Measurements from ENCODE around the gene ZNF436. TPM values are rescaled to one million over a fixed set of nuclear protein-coding genes. Genes with fewer than 3 reads are reported as not detected.

The ZNF436 gene
- total and polyA plus RNA-seq, 9 of the 15 experiments (the other 6 are each of a cell fraction or from before 2014, with no cell fraction given) = 2.1 to 11.3 (median 6.8) TPM

- TF ChIP-seq ZNF592 (IDR thresholded peaks at IDR 0.05) (peak; percentile 85), ATF7 (IDR thresholded peaks at IDR 0.05) (peak; percentile 60), NBN (IDR thresholded peaks at IDR 0.05; ENCODE audit: low read depth) (no peak), NCOA1 (IDR thresholded peaks at IDR 0.05; ENCODE audit: low read depth) (no peak; the same call in 1 of the 2 replicates), ZNF12 (CRISPR knock-in tag; IDR thresholded peaks at IDR 0.05) (0 out of 2 replicates have a peak, but pooled peaks have one; percentile 39), COPS2 (conservative IDR thresholded peaks at IDR 0.05) (no peak), SMARCA5 (IDR thresholded peaks at IDR 0.05) (0 out of 2 replicates have a peak, but pooled peaks have one; percentile 18), SOX6 (IDR thresholded peaks at IDR 0.05) (peak; percentile 45; the same call in 1 of the 2 replicates)
- TF ChIP-seq, protein P1, sequence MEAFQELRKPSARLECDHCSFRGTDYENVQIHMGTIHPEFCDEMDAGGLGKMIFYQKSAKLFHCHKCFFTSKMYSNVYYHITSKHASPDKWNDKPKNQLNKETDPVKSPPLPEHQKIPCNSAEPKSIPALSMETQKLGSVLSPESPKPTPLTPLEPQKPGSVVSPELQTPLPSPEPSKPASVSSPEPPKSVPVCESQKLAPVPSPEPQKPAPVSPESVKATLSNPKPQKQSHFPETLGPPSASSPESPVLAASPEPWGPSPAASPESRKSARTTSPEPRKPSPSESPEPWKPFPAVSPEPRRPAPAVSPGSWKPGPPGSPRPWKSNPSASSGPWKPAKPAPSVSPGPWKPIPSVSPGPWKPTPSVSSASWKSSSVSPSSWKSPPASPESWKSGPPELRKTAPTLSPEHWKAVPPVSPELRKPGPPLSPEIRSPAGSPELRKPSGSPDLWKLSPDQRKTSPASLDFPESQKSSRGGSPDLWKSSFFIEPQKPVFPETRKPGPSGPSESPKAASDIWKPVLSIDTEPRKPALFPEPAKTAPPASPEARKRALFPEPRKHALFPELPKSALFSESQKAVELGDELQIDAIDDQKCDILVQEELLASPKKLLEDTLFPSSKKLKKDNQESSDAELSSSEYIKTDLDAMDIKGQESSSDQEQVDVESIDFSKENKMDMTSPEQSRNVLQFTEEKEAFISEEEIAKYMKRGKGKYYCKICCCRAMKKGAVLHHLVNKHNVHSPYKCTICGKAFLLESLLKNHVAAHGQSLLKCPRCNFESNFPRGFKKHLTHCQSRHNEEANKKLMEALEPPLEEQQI (IDR thresholded peaks at IDR 0.05) = no peak
Observed at GRCh38 chr1:23376890-23377811, 7.5 kb upstream of the ZNF436 start (continued).
